Measurements from ENCODE around the gene PIEZO1.

PIEZO1 gene

GRCh38 chr16:88764913-88765349 lies 20.1 kb downstream of the PIEZO1 start:
- DNase-seq: no peak

GRCh38 chr16:88764080-88764479 lies 20.9 kb downstream of the PIEZO1 start:
- DNase-seq: no peak

- no peak for DNase-seq
Measured at GRCh38 chr16:88763502-88764053, 21.4 kb downstream of the PIEZO1 start.

GRCh38 chr16:88762941-88763340 lies 22.1 kb downstream of the PIEZO1 start:
- no peak for DNase-seq

- DNase-seq: no peak
Measured at GRCh38 chr16:88762258-88762870, 22.7 kb downstream of the PIEZO1 start.

- DNase-seq: no peak
Measured at GRCh38 chr16:88761830-88762229, 23.2 kb downstream of the PIEZO1 start.

- DNase-seq: no peak
Measured at GRCh38 chr16:88761143-88761534, 23.9 kb downstream of the PIEZO1 start.

- DNase-seq: no peak
Measured at GRCh38 chr16:88760424-88761142, 24.4 kb downstream of the PIEZO1 start.

GRCh38 chr16:88759976-88760350 lies 25.1 kb downstream of the PIEZO1 start:
- no peak for DNase-seq

GRCh38 chr16:88759245-88759975 lies 25.6 kb downstream of the PIEZO1 start:
- DNase-seq: no peak

GRCh38 chr16:88758944-88759244 lies 26.1 kb downstream of the PIEZO1 start:
- no peak for DNase-seq

- DNase-seq: no peak
Measured at GRCh38 chr16:88758227-88758943, 26.6 kb downstream of the PIEZO1 start.

GRCh38 chr16:88755745-88756443 lies 29.1 kb downstream of the PIEZO1 start:
- DNase-seq: no peak

GRCh38 chr16:88754912-88755744 lies 29.9 kb downstream of the PIEZO1 start:
- no peak for DNase-seq

GRCh38 chr16:88754109-88754911 lies 30.7 kb downstream of the PIEZO1 start:
- no peak for DNase-seq

- no peak for DNase-seq
Measured at GRCh38 chr16:88753602-88754001, 31.4 kb downstream of the PIEZO1 start.

- DNase-seq: no peak
Measured at GRCh38 chr16:88753191-88753590, 31.8 kb downstream of the PIEZO1 start.

- no peak for DNase-seq
Measured at GRCh38 chr16:88752386-88753002, 32.5 kb downstream of the PIEZO1 start.

GRCh38 chr16:88750854-88751253 lies 34.2 kb downstream of the PIEZO1 start:
- no peak for DNase-seq

- no peak for DNase-seq
Measured at GRCh38 chr16:88749358-88749757, 35.7 kb downstream of the PIEZO1 start.

Measured in activated CD8-positive, alpha-beta memory T cell treated with anti-CD3 and anti-CD28 coated beads for 24 hours (primary cell).